Right lobe of liver (tissue), 4 donors: ENCODE results near the gene UGT1A4.

Source experiments
- POLR2A ChIP-seq: fragments of 450-650 bp; IDR thresholded peaks from one replicate; pipeline ENCODE4 v1.6.1; 2017; ENCODE audit warnings: antibody characterized with exemption, mild to moderate bottlenecking
- TF ChIP-seq, protein P1 (sequence below), 4 donors: fragments of 200-600 bp in 3 of 4; fragments of 450-650 bp in 1 of 4; IDR thresholded peaks; one replicate each; pipeline versions ENCODE4 v1.5.1 to v1.8.0; 2016 to 2022; ENCODE audit warnings: antibody characterized with exemption in 4 of 4, mild to moderate bottlenecking in 2 of 4
- donor health status: DM: no; HTN: no; CAD: no.
- donor health status: DM: no; HTN: no; CAD: no.
- donor health status: DM: no; HTN: yes; CAD: no.

DNA sequence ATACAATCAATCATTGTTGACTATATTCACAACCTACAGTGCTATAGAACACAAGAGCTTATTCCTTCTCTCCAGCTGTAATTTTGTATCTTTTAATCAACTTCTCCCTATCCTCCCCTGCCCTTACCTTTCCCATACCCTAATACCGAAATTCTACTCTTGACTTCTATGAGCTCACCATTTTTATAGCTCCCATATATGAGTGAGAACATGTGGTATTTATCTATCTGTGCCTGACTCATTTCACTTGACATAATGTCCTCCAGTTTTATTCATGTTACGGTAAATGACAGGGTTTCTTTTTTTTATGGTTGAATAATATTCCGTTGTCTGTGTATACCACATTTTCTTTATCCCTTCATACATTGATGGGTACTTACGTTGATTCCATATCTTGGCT, 62.2 kb downstream of the UGT1A4 start:
- TF ChIP-seq, protein P1, sequence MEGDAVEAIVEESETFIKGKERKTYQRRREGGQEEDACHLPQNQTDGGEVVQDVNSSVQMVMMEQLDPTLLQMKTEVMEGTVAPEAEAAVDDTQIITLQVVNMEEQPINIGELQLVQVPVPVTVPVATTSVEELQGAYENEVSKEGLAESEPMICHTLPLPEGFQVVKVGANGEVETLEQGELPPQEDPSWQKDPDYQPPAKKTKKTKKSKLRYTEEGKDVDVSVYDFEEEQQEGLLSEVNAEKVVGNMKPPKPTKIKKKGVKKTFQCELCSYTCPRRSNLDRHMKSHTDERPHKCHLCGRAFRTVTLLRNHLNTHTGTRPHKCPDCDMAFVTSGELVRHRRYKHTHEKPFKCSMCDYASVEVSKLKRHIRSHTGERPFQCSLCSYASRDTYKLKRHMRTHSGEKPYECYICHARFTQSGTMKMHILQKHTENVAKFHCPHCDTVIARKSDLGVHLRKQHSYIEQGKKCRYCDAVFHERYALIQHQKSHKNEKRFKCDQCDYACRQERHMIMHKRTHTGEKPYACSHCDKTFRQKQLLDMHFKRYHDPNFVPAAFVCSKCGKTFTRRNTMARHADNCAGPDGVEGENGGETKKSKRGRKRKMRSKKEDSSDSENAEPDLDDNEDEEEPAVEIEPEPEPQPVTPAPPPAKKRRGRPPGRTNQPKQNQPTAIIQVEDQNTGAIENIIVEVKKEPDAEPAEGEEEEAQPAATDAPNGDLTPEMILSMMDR (IDR thresholded peaks at IDR 0.05), result no peak
- no peak for TF ChIP-seq POLR2A
